Activated CD8-positive, alpha-beta memory T cell treated with anti-CD3 and anti-CD28 coated beads for 36 hours (primary cell): ENCODE results near the gene JMJD8. TPM values are rescaled to one million over a fixed set of nuclear protein-coding genes. Genes with fewer than 3 reads are reported as not detected.
"Not testable (repeated sequence)": the region's sequence is repeated elsewhere in the genome, so short reads cannot be mapped to it uniquely, and the experiment has no call there.

Source experiments
- CTCF ChIA-PET: fragments of 350-600 bp; sonication (Branson Sonifier 250); formaldehyde crosslinking; loops from one replicate; lab custom pipeline; 2021; ENCODE audit warnings: antibody characterized with exemption; lab: Charles Lee
- POLR2A ChIA-PET: fragments of 350-600 bp; sonication (Branson Sonifier 250); formaldehyde crosslinking; loops from one replicate; lab custom pipeline; 2021; ENCODE audit warnings: antibody characterized with exemption; lab: Charles Lee
- total RNA-seq, 2 experiments: library from RNA; stranded (reverse); gene quantifications; one replicate each; pipeline ENCODE4 v1.2.3, GENCODE V29; 2021

JMJD8 gene
- total RNA-seq, 2 experiments from 2014 or later: 48.7 to 49.3 TPM

GRCh38 chr16:715477-716199 is 31.5 kb upstream of the JMJD8 start:
- ChIA-PET POLR2A (interaction anchor here (0.6 to 1.8 kb wide), 6 partner anchors 9 to 265 kb away, joined by 3 to 12 read pairs (median 5); no protein-coding TSS in a partner anchor), CTCF (interaction anchor here (1.0 to 4.5 kb wide), 12 partner anchors 10 to 73 kb away, joined by 3 to 26 read pairs (median 8); partner anchors contain the start of genes CCDC78, CHTF18, CIAO3 and RPUSD1)

GRCh38 chr16:714558-715476 is 30.7 kb upstream of the JMJD8 start, which contains the start of gene METRN:
TSS of gene METRN (plus strand) at chr16:715118. CDS start at chr16:715290, 172 bp downstream.
- CTCF ChIA-PET: interaction anchor here (0.5 to 4.5 kb wide), 8 partner anchors 10 to 74 kb away, joined by 5 to 26 read pairs (median 8); partner anchors contain the start of genes CCDC78, CHTF18, CIAO3 and RPUSD1
- POLR2A ChIA-PET: interaction anchor here (0.6 to 1.8 kb wide), 3 partner anchors 8 to 266 kb away, joined by 3 to 6 read pairs (median 4); no protein-coding TSS in a partner anchor

GRCh38 chr16:714079-714478 is 29.9 kb upstream of the JMJD8 start:
- CTCF ChIA-PET: interaction anchor here (1.0 to 4.5 kb wide), 6 partner anchors 11 to 71 kb away, joined by 3 to 26 read pairs (median 10); partner anchors contain the start of genes CCDC78, CIAO3 and JMJD8
- POLR2A ChIA-PET: interaction anchor here (0.6 to 1.8 kb wide), 2 partner anchors 71 to 993 kb away, joined by 6 read pairs; no protein-coding TSS in a partner anchor

GRCh38 chr16:712740-713250 is 28.7 kb upstream of the JMJD8 start:
- POLR2A ChIA-PET: not testable (repeated sequence)
- CTCF ChIA-PET: interaction anchor here (0.7 to 4.5 kb wide), 19 partner anchors 8 to 91 kb away, joined by 3 to 26 read pairs (median 5); partner anchors contain the start of genes ANTKMT, CCDC78, CHTF18 and CIAO3

- POLR2A ChIA-PET: no interaction called here
These were observed 27.6 kb upstream of the JMJD8 start for GRCh38 chr16:711548-712320.

GRCh38 chr16:711084-711483 is 26.9 kb upstream of the JMJD8 start:
- ChIA-PET CTCF (interaction anchor here (0.8 to 3.0 kb wide), 6 partner anchors 9 to 76 kb away, joined by 3 to 19 read pairs (median 5); partner anchors contain the start of gene WDR24), POLR2A (no interaction called here)

More at GRCh38 chr16:711548-712320, 27.6 kb upstream of the JMJD8 start:
- CTCF ChIA-PET: interaction anchor here (0.6 to 4.5 kb wide), 22 partner anchors 8 to 887 kb away, joined by 3 to 26 read pairs (median 4); partner anchors contain the start of genes ANTKMT, CCDC78, CHTF18 and CIAO3

- CTCF ChIA-PET: interaction anchor here (0.8 to 3.0 kb wide), 6 partner anchors 9 to 77 kb away, joined by 3 to 19 read pairs (median 4); no protein-coding TSS in a partner anchor
- POLR2A ChIA-PET: no interaction called here
These were observed 26.5 kb upstream of the JMJD8 start for GRCh38 chr16:710500-711075.

GRCh38 chr16:709566-710499 is 25.7 kb upstream of the JMJD8 start:
- CTCF ChIA-PET: interaction anchor here (0.8 to 3.0 kb wide), 6 partner anchors 8 to 80 kb away, joined by 3 to 19 read pairs (median 4); no protein-coding TSS in a partner anchor
- POLR2A ChIA-PET: no interaction called here

GRCh38 chr16:708959-709358 is 24.8 kb upstream of the JMJD8 start:
- CTCF ChIA-PET: interaction anchor here (3.0 kb wide), 1 partner anchor 76 kb away, joined by 19 read pairs; no protein-coding TSS in a partner anchor
- POLR2A ChIA-PET: no interaction called here

- CTCF ChIA-PET: no interaction called here
- POLR2A ChIA-PET: no interaction called here
These were observed 23.9 kb upstream of the JMJD8 start for GRCh38 chr16:708019-708418.

- ChIA-PET POLR2A (interaction anchor here (0.7 kb wide), 1 partner anchor 9 kb away, joined by 3 read pairs; no protein-coding TSS in a partner anchor), CTCF (interaction anchor here (0.5 to 2.3 kb wide), 2 partner anchors 9 to 78 kb away, joined by 3 to 9 read pairs; no protein-coding TSS in a partner anchor)
These were observed 23.0 kb upstream of the JMJD8 start for GRCh38 chr16:707062-707538.

GRCh38 chr16:706189-707061 is 22.3 kb upstream of the JMJD8 start:
- ChIA-PET POLR2A (interaction anchor here (0.7 kb wide), 1 partner anchor 9 kb away, joined by 3 read pairs; no protein-coding TSS in a partner anchor), CTCF (interaction anchor here (2.3 kb wide), 1 partner anchor 79 kb away, joined by 9 read pairs; no protein-coding TSS in a partner anchor)

- CTCF ChIA-PET: interaction anchor here (2.3 kb wide), 1 partner anchor 80 kb away, joined by 9 read pairs; no protein-coding TSS in a partner anchor
- POLR2A ChIA-PET: no interaction called here
These were observed 21.5 kb upstream of the JMJD8 start, which contains the start of gene FBXL16 for GRCh38 chr16:705431-706188. TSS of gene FBXL16 (minus strand) at chr16:705801. CDS start at chr16:697405, 8,396 bp downstream.
